Osteoblast (primary cell): Measurements from ENCODE around the gene LRRK1. TPM values are rescaled to one million over a fixed set of nuclear protein-coding genes. Genes with fewer than 3 reads are reported as not detected.

Experiments
- DNase-seq: peaks from one replicate; pipeline ENCODE4 v3.0.0; 2011; ENCODE audit warnings: low spot score, mixed read lengths; ENCODE audit not compliant: insufficient read length; ENCODE audit errors: missing footprints
- H2AFZ ChIP-seq: 2 replicates; pipeline ENCODE4 v1.6.0; 2011; ENCODE audit warnings: mild to moderate bottlenecking, low read length
- H3K27ac ChIP-seq: 2 replicates; pipeline ENCODE4 v1.5.1; 2011; ENCODE audit warnings: mild to moderate bottlenecking, low read depth, low read length, moderate library complexity
- H3K27me3 ChIP-seq: 2 replicates; pipeline ENCODE4 v1.6.0; 2012; ENCODE audit warnings: mild to moderate bottlenecking, control low read depth, inconsistent platforms, low read length, moderate library complexity; ENCODE audit not compliant: insufficient read depth
- H3K36me3 ChIP-seq: 2 replicates; pipeline ENCODE4 v1.5.1; 2011; ENCODE audit warnings: mild to moderate bottlenecking, low read length, control low read depth, moderate library complexity; ENCODE audit not compliant: insufficient read depth
- H3K4me1 ChIP-seq: 2 replicates; pipeline ENCODE4 v1.5.1; 2011; ENCODE audit warnings: mild to moderate bottlenecking, low read length, control low read depth, moderate library complexity; ENCODE audit not compliant: insufficient read depth
- H3K4me2 ChIP-seq: 2 replicates; pipeline ENCODE4 v1.6.0; 2011; ENCODE audit warnings: mild to moderate bottlenecking, low read length; ENCODE audit not compliant: insufficient read depth
- H3K4me3 ChIP-seq: fragments of 200-600 bp; sonication (generic); 3 replicates; pipeline ENCODE4 v1.5.1; 2012; ENCODE audit warnings: mild to moderate bottlenecking, low read length, inconsistent platforms; ENCODE audit not compliant: insufficient read depth
- H3K79me2 ChIP-seq: 2 replicates; pipeline ENCODE4 v1.6.0; 2012; ENCODE audit warnings: mild to moderate bottlenecking, low read length, control low read depth, inconsistent platforms; ENCODE audit not compliant: insufficient read depth
- H3K9me3 ChIP-seq: 2 replicates; pipeline ENCODE4 v1.5.1; 2011; ENCODE audit warnings: low read depth, low read length, control low read depth
- H4K20me1 ChIP-seq: 2 replicates; pipeline ENCODE4 v1.6.0; 2012; ENCODE audit warnings: mild to moderate bottlenecking, low read length, control low read depth; ENCODE audit not compliant: insufficient read depth
- total RNA-seq: library from RNA; depleted of rRNA; stranded (reverse); fragments of >200 nt; gene quantifications from 2 replicates; pipeline ENCODE4 v1.2.3, GENCODE V29; 2012
- TF ChIP-seq, protein P1 (sequence below): IDR thresholded peaks from 2 replicates; pipeline ENCODE4 v1.5.1; 2011; ENCODE audit warnings: mild to moderate bottlenecking, low read depth, low read length, moderate library complexity; ENCODE audit errors: extremely low read depth

LRRK1 gene
- total RNA-seq, 1 donor: 15.2 TPM

DNA sequence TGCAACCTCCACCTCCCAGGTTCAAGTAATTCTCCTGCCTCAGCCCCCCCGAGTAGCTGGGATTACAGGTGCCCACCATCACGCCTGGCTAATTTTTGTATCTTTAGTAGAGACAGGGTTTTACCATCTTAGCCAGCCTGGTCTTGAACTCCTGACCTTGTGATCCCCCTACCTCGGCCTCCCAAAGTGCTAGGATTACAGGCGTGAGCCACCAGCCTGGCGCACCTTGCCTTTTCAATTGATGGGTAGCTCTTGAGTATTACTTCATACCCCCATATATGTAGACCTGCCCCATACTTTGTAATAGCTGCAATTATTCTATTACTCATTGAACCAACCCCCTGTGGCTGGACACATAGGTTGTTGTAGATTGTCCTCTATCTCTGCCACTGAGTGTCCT is 101.3 kb downstream of the LRRK1 start:
- H3K27me3 ChIP-seq: no peaks in the 10 kb centered on the region
- no peaks in the 10 kb centered on the region for H3K79me2 ChIP-seq
- no peak overlapping the region for H3K27ac ChIP-seq
- TF ChIP-seq, protein P1, sequence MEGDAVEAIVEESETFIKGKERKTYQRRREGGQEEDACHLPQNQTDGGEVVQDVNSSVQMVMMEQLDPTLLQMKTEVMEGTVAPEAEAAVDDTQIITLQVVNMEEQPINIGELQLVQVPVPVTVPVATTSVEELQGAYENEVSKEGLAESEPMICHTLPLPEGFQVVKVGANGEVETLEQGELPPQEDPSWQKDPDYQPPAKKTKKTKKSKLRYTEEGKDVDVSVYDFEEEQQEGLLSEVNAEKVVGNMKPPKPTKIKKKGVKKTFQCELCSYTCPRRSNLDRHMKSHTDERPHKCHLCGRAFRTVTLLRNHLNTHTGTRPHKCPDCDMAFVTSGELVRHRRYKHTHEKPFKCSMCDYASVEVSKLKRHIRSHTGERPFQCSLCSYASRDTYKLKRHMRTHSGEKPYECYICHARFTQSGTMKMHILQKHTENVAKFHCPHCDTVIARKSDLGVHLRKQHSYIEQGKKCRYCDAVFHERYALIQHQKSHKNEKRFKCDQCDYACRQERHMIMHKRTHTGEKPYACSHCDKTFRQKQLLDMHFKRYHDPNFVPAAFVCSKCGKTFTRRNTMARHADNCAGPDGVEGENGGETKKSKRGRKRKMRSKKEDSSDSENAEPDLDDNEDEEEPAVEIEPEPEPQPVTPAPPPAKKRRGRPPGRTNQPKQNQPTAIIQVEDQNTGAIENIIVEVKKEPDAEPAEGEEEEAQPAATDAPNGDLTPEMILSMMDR: no peak
- H2AFZ ChIP-seq: no peak overlapping the region
- no peaks in the 10 kb centered on the region for H3K4me1 ChIP-seq
- no peaks in the 10 kb centered on the region for H4K20me1 ChIP-seq
- no peak overlapping the region for H3K4me3 ChIP-seq
- DNase-seq: no peak
- peaks cover 34% of the 10 kb centered on the region for H3K36me3 ChIP-seq
- no peaks in the 10 kb centered on the region for H3K9me3 ChIP-seq
- H3K4me2 ChIP-seq: no peak overlapping the region

DNA sequence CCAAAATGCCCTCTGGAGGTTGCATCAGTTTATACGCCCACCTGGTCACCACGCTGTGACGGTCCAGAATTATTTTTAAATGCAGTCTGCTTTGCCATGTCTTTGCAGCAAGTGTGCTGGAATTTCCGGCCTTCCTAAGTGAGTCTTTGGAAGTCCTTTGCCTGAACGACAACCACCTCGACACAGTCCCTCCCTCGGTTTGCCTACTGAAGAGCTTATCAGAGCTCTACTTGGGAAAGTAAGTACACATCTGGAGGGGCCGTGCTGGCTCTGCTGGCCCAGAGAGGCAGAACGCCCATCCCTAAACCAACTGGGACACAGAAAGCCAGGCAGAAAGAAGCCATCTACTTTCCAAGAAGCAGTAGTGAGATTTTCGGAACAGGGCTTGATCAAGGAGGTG is 101.8 kb downstream of the LRRK1 start:
- no peak overlapping the region for H3K4me2 ChIP-seq
- no peaks in the 10 kb centered on the region for H3K79me2 ChIP-seq
- H3K9me3 ChIP-seq: no peaks in the 10 kb centered on the region
- H3K36me3 ChIP-seq: peaks cover 36% of the 10 kb centered on the region
- no peaks in the 10 kb centered on the region for H3K27me3 ChIP-seq
- TF ChIP-seq, protein P1: no peak
- no peak overlapping the region for H2AFZ ChIP-seq
- H3K27ac ChIP-seq: no peak overlapping the region
- no peaks in the 10 kb centered on the region for H3K4me1 ChIP-seq
- peak; percentile 44 for DNase-seq
- no peak overlapping the region for H3K4me3 ChIP-seq
- H4K20me1 ChIP-seq: no peaks in the 10 kb centered on the region

DNA sequence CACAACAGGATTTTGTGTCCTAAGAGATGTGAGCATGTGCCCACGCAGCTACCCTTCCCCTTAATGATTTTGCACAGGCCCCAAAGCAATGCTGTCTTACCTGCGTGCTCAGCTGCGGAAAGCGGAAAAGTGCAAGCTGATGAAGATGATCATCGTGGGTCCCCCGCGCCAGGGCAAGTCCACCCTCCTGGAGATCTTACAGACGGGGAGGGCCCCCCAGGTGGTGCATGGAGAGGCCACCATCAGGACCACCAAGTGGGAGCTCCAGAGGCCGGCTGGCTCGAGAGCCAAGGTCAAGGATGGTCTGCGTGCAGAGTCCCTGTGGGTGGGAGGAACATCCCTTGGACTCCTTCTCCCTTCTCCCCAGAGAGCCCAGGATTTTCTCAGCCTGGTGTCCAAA is 103.1 kb downstream of the LRRK1 start:
- no peak overlapping the region for H3K27ac ChIP-seq
- H4K20me1 ChIP-seq: no peaks in the 10 kb centered on the region
- peak; percentile 69 for DNase-seq
- no peaks in the 10 kb centered on the region for H3K27me3 ChIP-seq
- no peaks in the 10 kb centered on the region for H3K9me3 ChIP-seq
- no peak overlapping the region for H2AFZ ChIP-seq
- no peak overlapping the region for H3K4me2 ChIP-seq
- H3K4me1 ChIP-seq: no peaks in the 10 kb centered on the region
- H3K36me3 ChIP-seq: peaks cover 25% of the 10 kb centered on the region
- no peak overlapping the region for H3K4me3 ChIP-seq
- no peaks in the 10 kb centered on the region for H3K79me2 ChIP-seq
- TF ChIP-seq, protein P1: no peak

DNA sequence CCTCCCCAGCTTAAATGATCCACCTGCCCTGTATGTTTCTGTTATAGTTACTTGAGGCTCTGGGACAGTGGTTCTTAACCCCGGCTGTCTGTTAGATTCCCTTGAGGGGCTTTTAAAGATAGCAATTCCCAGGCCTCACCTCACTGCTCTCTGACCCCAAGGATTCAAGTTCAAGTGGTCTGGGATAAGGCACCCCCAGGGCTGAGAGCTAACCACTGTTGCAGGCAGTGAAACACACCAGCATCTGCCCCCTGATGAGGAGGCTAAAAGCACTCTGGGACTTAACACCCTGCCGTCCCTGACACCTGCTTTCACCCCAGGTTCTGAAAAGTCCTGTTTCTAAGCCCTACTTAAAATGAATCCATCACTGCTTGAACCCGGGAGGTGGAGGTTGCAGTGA is 103.7 kb downstream of the LRRK1 start:
- H3K9me3 ChIP-seq: no peaks in the 10 kb centered on the region
- no peaks in the 10 kb centered on the region for H3K79me2 ChIP-seq
- no peaks in the 10 kb centered on the region for H4K20me1 ChIP-seq
- no peak overlapping the region for H3K27ac ChIP-seq
- no peaks in the 10 kb centered on the region for H3K27me3 ChIP-seq
- peaks cover 29% of the 10 kb centered on the region for H3K36me3 ChIP-seq
- H3K4me3 ChIP-seq: no peak overlapping the region
- H3K4me1 ChIP-seq: no peaks in the 10 kb centered on the region
- TF ChIP-seq, protein P1: no peak
- H3K4me2 ChIP-seq: no peak overlapping the region
- no peak for DNase-seq
- H2AFZ ChIP-seq: no peak overlapping the region
